ENCODE results near the gene HSD17B4. TPM values are rescaled to one million over a fixed set of nuclear protein-coding genes. Genes with fewer than 3 reads are reported as not detected.

Gene HSD17B4
- total RNA-seq, 1 experiment from 2014 or later, result 142 TPM

DNA sequence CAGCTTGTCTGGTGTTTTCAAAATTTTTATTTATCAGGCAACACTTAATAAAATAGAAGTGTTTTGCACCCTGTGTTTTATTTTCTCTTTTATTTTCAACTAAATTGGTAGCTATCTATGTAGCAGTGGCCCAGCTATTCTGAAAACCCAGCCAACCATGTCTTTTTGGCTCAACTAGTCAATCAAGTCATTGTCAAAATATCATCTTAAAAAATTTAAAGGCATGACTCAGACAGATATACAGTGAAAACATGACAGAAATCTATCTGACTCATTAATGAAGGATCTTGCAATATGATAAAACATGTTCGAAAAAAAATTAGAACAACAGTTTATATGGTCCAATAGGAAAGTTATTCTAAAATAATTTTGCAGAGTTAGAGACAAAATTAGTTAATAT, 75.1 kb downstream of the HSD17B4 start:
- CTCF ChIA-PET, result no interaction called here
- H3K4me2 ChIP-seq (ENCODE audit: low read length), result no peak overlapping the region
- H3K9ac ChIP-seq (ENCODE audit: low read length), result no peak overlapping the region
- H3K4me1 ChIP-seq (ENCODE audit: control insufficient read depth in 1 of 2, insufficient read depth in 2 of 2, low read length in 2 of 2), result no peaks in the 10 kb centered on the region
- no peak overlapping the region for H2AFZ ChIP-seq (ENCODE audit: low read depth, low read length, poor library complexity, severe bottlenecking)
- TF ChIP-seq POLR2A (IDR thresholded peaks at IDR 0.05; ENCODE audit: borderline replicate concordance, extremely low read depth, insufficient read depth, insufficient read length) (no peak), EZH2 (IDR thresholded peaks at IDR 0.05) (no peak), SIN3A (IDR thresholded peaks at IDR 0.05; ENCODE audit: low read depth) (no peak), POLR2AphosphoS5 (IDR thresholded peaks at IDR 0.05; ENCODE audit: low read depth, low read length) (no peak), YY1 (IDR thresholded peaks at IDR 0.05; ENCODE audit: extremely low read depth, insufficient replicate concordance, low read depth, low read length) (no peak), CBX3 (IDR thresholded peaks at IDR 0.05; ENCODE audit: low read depth) (no peak), ELF1 (IDR thresholded peaks at IDR 0.05; ENCODE audit: borderline replicate concordance, low read depth) (no peak), EGR1 (IDR thresholded peaks at IDR 0.05; ENCODE audit: low read depth) (no peak), JUND (IDR thresholded peaks at IDR 0.05) (no peak), CEBPB (IDR thresholded peaks at IDR 0.05; ENCODE audit: low read depth) (no peak), EZH2phosphoT487 (IDR thresholded peaks at IDR 0.05; ENCODE audit: borderline replicate concordance) (no peak), ZFX (IDR thresholded peaks at IDR 0.05) (no peak), FOSL1 (IDR thresholded peaks at IDR 0.05; ENCODE audit: low read depth) (no peak), ZNF274 (IDR thresholded peaks at IDR 0.05; ENCODE audit: low read depth, low read length) (no peak), TCF7L2 (IDR thresholded peaks at IDR 0.05; ENCODE audit: borderline replicate concordance, extremely low read depth, insufficient read depth, insufficient read length) (no peak), SRF (IDR thresholded peaks at IDR 0.05; ENCODE audit: low read depth) (no peak)
- TF ChIP-seq, protein P1, sequence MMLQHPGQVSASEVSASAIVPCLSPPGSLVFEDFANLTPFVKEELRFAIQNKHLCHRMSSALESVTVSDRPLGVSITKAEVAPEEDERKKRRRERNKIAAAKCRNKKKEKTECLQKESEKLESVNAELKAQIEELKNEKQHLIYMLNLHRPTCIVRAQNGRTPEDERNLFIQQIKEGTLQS (IDR thresholded peaks at IDR 0.05), result no peak
- TF ChIP-seq, protein P2, sequence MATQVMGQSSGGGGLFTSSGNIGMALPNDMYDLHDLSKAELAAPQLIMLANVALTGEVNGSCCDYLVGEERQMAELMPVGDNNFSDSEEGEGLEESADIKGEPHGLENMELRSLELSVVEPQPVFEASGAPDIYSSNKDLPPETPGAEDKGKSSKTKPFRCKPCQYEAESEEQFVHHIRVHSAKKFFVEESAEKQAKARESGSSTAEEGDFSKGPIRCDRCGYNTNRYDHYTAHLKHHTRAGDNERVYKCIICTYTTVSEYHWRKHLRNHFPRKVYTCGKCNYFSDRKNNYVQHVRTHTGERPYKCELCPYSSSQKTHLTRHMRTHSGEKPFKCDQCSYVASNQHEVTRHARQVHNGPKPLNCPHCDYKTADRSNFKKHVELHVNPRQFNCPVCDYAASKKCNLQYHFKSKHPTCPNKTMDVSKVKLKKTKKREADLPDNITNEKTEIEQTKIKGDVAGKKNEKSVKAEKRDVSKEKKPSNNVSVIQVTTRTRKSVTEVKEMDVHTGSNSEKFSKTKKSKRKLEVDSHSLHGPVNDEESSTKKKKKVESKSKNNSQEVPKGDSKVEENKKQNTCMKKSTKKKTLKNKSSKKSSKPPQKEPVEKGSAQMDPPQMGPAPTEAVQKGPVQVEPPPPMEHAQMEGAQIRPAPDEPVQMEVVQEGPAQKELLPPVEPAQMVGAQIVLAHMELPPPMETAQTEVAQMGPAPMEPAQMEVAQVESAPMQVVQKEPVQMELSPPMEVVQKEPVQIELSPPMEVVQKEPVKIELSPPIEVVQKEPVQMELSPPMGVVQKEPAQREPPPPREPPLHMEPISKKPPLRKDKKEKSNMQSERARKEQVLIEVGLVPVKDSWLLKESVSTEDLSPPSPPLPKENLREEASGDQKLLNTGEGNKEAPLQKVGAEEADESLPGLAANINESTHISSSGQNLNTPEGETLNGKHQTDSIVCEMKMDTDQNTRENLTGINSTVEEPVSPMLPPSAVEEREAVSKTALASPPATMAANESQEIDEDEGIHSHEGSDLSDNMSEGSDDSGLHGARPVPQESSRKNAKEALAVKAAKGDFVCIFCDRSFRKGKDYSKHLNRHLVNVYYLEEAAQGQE (IDR thresholded peaks at IDR 0.05; ENCODE audit: low read depth), result no peak
- TF ChIP-seq, protein P3, sequence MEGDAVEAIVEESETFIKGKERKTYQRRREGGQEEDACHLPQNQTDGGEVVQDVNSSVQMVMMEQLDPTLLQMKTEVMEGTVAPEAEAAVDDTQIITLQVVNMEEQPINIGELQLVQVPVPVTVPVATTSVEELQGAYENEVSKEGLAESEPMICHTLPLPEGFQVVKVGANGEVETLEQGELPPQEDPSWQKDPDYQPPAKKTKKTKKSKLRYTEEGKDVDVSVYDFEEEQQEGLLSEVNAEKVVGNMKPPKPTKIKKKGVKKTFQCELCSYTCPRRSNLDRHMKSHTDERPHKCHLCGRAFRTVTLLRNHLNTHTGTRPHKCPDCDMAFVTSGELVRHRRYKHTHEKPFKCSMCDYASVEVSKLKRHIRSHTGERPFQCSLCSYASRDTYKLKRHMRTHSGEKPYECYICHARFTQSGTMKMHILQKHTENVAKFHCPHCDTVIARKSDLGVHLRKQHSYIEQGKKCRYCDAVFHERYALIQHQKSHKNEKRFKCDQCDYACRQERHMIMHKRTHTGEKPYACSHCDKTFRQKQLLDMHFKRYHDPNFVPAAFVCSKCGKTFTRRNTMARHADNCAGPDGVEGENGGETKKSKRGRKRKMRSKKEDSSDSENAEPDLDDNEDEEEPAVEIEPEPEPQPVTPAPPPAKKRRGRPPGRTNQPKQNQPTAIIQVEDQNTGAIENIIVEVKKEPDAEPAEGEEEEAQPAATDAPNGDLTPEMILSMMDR (IDR thresholded peaks at IDR 0.05 in 2 of 3, conservative IDR thresholded peaks at IDR 0.05 in 1 of 3; ENCODE audit: borderline replicate concordance in 1 of 3, insufficient read depth in 1 of 3, low read depth in 2 of 3, low read length in 2 of 3), result no peak
- TF ChIP-seq, protein P4, sequence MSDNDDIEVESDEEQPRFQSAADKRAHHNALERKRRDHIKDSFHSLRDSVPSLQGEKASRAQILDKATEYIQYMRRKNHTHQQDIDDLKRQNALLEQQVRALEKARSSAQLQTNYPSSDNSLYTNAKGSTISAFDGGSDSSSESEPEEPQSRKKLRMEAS (IDR thresholded peaks at IDR 0.05), result no peak
- H3K27ac ChIP-seq (ENCODE audit: low read depth, low read length), result no peak overlapping the region
- H3K36me3 ChIP-seq (ENCODE audit: control insufficient read depth in 1 of 2, insufficient read depth in 2 of 2, low read length in 2 of 2), result peaks cover 0 to 6% of the 10 kb centered on the region in 2 experiments; a peak in 1 of 4 replicates
- H3K4me3 ChIP-seq (replicated peaks in 1 of 2; ENCODE audit: low read depth in 1 of 2, low read length in 2 of 2), result no peak overlapping the region
- H3K79me2 ChIP-seq (ENCODE audit: insufficient read depth, low read length), result no peaks in the 10 kb centered on the region
- BruUV-seq (replicated peaks), result no TSS peak
- DNase-seq (ENCODE audit: low read depth, low spot score), result no peak
- no peaks in the 10 kb centered on the region for H3K9me2 ChIP-seq (ENCODE audit: insufficient read depth)
- POLR2A ChIA-PET, result no interaction called here
- RAD21 ChIA-PET (ENCODE audit: low non-redundant PET in 1 of 2, low total read pairs in 2 of 2, uncharacterized antibody in 2 of 2, unreplicated experiment in 2 of 2), result no interaction called here
- H4K20me1 ChIP-seq (ENCODE audit: insufficient read depth), result no peaks in the 10 kb centered on the region
- intact Hi-C loops (cut with micrococcal nuclease), result no loop called here
- no peak for ATAC-seq
- no peaks in the 10 kb centered on the region for H3K27me3 ChIP-seq (ENCODE audit: insufficient read depth, low read length)
- no peaks in the 10 kb centered on the region for H3K9me3 ChIP-seq (ENCODE audit: control insufficient read depth in 1 of 2, insufficient read depth in 1 of 2, low read depth in 1 of 2, low read length in 2 of 2)

Data from HCT116 (cell line).